T-helper 9 cell (primary cell): ENCODE measurements around the gene DPYSL4.

Source experiments
- DNase-seq: peaks from one replicate; pipeline ENCODE4 v3.0.0-alpha.2; 2020

DPYSL4 gene

GRCh38 chr10:132229096-132229495 is 42.3 kb downstream of the DPYSL4 start:
- no peak for DNase-seq

DNA sequence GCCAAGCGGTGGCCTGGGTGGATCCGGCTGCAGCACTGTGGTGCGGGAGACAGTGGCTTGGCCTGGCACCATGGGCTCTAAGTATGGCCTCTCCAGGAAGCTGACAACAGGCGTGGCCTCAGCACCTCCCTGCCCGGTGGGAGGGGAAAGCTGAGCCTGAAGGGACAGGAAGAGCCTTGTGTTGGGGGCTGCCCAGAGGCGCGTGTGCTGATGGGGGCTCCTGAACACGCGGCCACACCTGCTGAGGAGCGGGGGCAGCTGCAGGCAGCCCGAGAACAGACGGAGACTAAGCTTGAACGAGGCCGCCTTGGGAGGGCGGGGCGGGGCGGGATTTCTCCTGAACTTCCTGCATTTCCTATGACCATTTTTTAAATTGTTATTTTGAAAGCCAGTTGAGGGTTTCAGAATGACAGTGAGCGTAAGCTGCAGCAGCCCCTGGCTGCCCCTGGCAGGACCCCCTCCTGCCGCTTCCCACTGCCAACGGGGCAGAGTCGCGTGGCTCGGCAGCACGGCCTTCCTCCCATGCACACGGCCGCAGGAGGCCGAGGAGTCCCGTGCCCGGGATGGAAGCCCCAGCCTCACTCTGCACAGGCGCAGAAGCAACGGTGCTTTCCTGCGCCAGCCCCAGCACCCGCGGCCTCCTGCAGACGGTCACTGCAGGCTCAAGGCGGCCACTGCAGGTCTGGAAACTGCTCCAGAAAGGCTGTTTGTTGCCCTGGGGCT is 43.2 kb downstream of the DPYSL4 start:
- DNase-seq = no peak

DNA sequence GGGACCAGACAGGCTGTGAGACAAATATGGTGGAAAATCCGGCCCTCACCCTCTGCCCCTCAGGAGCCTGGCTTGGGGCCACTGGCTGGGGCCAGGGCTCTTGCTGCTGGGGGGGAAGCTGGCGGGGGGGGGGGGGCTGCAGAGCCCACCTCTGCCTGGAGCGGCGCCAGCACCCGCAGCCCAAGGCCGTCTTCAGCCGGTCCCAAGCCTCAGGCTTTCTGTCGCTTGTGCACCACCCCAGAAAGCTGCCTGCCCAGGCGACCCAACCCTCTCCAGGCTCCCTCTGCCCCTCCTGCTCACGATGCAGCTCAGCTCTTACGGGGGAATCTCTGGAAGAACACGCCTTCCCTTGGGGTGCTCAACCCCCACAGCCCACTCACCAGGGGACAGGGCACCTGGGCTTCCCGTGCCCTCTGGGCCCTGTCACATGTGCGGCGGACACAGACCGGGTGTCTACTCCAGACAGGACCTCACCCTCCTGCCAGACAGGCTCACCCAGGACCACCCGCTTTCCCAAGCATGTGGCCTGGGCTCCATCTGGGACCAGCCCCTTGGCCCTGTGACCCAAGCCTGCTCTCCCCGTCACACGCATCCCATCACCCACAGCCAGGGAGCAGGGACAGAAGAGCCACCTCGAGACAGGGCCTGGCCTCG is 43.9 kb downstream of the DPYSL4 start:
- no peak for DNase-seq

DNA sequence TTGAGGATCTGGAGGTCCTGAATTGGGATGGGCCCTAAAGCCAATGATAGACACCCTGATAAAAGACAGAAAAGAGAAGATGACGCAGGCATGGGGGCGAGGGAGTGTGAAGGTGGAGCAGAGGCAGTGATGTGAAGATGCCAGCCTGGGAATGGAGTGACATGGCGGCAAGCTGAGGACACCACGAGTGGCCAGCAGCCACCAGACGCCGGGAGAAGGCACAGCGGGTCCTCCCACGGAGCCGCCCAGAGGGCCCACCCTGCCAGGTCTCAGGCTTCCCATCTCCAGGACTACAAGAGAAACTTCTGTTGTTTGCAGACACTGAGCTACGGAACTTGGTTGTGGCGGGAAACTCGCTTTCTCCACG is 44.9 kb downstream of the DPYSL4 start:
- DNase-seq = no peak

DNA sequence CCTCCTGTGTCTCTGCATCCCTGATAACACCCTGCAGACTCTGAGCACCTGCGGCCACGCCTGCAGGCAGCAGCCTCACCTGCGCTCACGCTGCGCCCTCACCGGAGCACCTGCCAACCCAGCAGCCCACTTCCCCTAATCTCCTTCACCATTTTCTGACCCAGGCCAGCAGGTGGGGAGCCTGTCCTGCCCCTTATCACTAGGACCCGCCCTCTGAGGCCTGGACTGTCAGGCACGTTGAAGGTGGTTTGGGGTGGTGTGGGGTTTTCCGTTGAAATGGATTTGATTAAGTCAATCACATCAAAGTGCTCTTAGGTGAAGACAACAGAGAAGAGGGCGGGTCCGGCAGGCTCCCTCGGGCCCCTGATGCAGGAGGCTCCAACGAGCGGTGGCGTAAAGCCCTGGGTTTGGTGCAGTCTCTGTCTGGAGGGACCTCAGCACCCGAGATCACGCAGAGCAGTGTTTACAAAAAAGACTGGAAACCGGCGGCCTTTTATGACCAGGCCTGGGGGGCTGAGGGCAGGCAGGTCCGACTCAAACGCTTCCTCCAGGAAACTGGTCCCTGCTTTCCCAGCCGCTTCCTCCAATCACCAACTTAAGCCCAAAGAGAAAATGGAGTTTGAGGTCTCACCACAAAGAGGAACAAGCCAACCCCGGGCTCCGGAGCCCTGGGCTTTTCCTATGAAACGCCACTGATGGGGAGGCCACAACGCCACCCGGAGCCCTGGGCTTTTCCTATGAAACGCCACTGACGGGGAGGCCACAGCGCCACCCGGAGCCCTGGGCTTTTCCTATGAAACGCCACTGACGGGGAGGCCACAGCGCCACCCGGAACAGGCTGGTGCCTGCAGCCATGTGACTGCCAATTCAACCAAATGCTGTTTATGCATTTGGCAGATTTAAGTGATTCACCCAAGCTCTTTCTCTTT is 45.5 kb downstream of the DPYSL4 start:
- no peak for DNase-seq

- DNase-seq = no peak
Observed at GRCh38 chr10:132232981-132233380, 46.2 kb downstream of the DPYSL4 start.

DNA sequence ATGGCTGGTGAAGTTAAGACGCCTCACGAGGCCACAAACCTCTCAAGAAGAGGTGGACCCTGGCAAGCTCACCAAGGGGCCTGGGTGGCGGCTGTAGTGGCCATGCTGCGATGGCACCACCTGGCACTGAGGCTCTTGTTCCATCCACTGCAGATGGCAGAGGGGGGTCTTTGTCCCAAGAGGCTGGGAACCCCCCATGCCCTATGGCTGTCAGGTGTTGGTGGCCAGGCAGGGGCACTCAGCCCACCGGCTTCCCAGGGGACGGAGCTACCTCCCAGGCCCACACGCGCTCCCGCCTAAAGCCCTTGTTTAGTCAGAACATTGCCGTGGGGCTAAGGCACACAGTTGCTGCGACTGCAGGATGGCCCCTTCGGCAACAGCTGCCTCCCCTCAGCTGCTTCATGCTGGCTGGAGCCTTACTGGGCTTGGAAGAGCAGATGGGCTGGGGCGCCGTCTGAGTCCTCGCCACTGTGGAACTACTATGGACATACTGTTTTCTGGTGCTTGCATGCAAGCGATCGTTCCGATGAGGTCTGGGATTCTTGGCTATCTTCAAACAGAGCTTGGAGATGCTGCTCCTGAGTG is 46.8 kb downstream of the DPYSL4 start:
- DNase-seq = no peak

- no peak for DNase-seq
Observed at GRCh38 chr10:132234860-132235259, 48.1 kb downstream of the DPYSL4 start.

DNA sequence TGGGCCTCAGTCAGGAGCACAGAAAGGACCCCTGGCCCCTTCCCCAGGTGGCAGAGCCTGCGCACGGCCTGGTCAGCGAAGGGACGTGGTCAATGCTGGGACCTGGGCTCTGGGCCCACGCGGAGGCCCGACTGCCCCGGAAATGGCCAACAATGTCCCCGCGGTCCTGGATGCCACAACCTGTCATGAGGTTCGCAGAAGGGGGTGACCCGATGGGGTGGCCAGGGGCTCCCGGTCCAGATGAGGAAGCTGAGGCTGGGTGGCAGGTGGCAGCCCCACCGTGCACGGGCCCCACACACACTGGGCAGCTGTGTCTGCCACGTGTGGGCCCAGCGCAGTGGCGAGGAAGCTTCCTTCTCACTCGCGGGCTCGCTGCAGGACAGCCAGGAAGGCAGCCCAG is 49.4 kb downstream of the DPYSL4 start:
- DNase-seq = no peak

DNA sequence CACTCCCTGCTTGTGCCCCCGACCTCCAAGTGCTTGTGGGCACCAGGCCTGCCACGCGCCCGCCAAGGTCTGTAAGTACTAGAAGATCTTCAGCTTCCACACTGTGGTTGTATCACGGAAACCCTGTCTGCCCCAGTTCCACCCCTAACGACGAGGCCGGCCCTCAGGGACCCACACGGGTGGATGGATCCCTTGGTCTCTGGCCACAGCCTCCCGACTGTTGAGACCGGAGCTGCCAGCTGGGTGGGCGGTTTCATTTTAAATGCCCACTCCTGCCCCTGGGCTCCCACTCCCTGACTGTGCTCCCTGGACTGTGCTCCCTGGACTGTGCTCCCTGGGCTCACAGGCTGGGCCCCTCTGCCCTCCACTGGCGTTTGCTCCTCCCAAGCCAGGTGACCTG is 50.1 kb downstream of the DPYSL4 start:
- no peak for DNase-seq

DNA sequence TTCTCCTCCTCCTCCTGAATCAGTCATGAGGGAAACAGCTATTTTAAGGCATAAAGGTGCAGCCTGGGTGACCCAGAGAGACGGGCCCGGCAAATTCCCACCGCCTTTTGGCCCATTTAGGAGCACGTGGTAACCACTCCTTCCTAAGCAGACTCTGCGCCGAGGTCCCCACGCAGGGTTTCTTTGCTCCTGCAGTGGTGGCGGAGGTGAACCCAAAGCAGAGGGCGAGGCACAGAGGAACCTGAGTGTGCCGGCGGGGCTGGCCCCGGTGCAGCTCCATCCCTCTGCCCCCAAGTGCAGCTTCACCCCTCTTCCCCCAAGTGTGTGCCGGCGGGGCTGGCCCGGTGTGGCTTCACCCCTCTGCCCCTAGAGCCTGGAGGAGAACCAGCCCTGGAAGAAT is 50.6 kb downstream of the DPYSL4 start:
- DNase-seq = no peak

- no peak for DNase-seq
Observed at GRCh38 chr10:132237871-132238270, 51.1 kb downstream of the DPYSL4 start.

GRCh38 chr10:132238371-132239125 is 51.8 kb downstream of the DPYSL4 start:
- DNase-seq = no peak

GRCh38 chr10:132239126-132240031 is 52.6 kb downstream of the DPYSL4 start:
- DNase-seq = no peak

- no peak for DNase-seq
Observed at GRCh38 chr10:132240156-132240555, 53.4 kb downstream of the DPYSL4 start.

GRCh38 chr10:132240581-132240980 is 53.8 kb downstream of the DPYSL4 start:
- no peak for DNase-seq

- DNase-seq = no peak
Observed at GRCh38 chr10:132241086-132241485, 54.3 kb downstream of the DPYSL4 start.

DNA sequence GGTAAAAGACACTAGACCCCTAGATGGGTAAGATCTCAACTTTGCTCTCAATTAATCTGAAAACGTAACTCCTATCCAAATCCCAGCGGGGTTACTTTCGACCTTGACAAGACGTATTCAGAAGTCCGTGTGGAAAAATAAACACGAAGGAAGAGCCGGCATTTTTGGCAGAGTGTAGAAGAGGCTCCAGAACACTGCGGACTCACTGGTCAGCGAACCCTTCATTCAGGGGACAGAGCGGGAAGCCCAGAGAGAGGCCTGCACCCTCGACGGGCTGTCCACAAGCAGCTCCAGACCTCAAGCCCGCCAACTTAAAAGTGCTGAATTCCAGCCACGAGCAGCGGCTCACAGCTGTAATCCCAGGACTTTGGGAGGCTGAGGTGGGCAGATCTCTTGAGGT is 54.7 kb downstream of the DPYSL4 start:
- no peak for DNase-seq

DNA sequence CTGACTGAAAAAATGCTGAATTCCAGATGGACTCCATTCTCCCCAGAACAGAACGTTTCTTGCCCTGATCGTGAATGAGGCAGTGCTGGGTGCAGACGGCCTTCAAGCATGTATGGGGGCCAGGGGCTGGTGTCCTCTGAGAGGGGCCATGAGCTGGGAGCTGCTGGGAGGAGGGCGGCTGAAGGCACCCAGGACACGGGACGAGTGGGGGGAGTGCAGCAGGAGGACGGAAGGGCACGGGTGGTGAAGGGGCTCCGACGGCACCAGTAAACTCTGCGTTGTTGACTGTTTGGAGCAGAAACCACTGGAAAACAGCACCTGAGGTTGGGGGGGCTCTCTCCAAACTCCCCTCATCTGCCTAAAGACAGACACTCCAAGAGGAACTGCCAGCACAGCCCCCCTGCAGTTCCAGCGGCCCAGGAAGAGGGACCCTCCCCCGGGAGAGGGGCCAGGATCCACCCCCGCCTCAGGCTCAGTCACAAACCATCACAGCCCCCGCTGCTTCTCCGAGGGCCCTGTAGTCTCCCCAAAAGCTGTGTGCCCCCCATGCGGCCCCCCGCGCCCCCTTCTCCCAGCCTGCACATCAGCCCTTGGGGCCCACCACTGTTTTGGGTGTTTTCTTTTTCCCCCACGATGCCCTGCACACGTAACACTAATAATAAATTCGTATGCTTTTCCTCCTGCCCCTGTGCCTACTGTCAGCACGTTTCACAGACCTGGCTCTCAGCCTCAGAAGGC is 55.5 kb downstream of the DPYSL4 start:
- no peak for DNase-seq

DNA sequence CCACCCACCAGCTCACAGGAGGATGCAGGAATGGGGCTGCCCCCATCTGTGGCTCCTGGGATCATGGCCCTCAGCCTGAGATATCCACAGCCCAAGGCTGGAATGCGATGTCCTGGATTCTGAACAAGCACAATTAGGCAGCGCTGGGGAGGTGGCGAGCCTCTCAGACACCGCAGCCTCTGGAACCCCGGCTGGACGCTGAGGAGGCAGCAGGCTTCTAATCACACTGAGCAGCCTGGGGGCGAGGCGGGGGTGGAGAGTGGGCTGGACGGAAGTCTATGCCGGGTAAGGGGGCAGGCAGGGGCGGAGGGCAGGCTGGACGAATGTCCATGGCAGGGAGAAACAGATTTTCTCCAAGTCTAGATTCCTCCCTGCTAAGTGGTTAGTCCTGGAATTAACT is 56.4 kb downstream of the DPYSL4 start:
- DNase-seq = no peak

DNA sequence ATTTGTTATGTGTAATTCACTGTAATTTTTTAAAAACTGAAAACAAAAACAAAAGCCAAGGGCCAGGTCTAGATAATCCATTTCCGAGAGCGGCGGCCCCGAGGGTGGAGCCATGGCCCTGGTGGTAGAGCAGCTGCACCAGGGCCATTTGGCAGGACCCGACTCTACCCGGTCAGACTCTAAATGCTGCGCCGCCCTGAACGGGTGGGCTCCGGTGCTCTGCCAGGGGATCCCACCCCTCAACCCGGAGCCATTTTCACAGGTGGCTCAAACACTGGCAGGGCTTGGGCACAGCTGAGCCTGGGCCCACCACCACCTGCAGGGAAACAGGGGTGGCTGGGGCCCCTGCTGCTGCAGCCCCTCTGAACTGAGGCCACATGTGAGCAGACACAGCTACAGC is 56.9 kb downstream of the DPYSL4 start:
- no peak for DNase-seq
